Measurements from ENCODE around the gene STYXL2. TPM values are rescaled to one million over a fixed set of nuclear protein-coding genes. Genes with fewer than 3 reads are reported as not detected.

STYXL2 gene
- not detected in 2 replicates for total RNA-seq

DNA sequence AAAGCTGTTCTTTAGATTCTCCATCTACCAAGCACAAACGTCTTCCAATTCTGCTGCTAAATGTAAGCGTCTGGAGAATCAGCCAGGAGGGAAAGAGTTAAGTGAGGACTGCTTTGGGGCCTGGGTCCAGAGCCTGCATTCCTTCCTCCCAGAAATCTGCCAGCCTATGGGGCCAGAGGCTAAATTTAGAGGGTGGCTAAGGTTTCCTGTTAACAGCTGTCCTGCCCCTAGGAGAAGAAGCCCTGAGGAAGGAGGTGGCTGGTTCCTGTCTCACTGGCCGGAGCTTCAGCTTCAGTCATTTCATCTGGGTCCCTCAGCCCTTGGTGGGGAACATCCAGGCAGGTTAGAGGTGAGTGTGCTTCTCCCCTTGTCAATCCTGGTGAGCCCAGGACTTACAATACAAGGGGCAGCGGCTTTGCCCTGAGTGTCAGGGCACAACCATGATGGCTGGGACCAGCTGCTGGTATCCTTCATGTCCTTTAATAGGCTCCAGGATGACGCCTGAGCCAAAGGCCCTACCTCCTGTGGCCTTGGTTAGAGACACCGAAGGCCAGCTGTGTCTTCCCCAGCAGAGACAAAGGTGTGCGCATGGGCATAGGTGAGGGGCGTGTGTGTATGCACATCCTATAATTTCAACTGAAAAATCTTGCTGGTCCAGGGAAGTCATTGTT is at the start of gene STYXL2:
Gene STYXL2, plus strand, starts transcription at position 230 of the 671 bp plus-strand sequence. CDS start 775 bp downstream, outside the sequence.

DNA sequence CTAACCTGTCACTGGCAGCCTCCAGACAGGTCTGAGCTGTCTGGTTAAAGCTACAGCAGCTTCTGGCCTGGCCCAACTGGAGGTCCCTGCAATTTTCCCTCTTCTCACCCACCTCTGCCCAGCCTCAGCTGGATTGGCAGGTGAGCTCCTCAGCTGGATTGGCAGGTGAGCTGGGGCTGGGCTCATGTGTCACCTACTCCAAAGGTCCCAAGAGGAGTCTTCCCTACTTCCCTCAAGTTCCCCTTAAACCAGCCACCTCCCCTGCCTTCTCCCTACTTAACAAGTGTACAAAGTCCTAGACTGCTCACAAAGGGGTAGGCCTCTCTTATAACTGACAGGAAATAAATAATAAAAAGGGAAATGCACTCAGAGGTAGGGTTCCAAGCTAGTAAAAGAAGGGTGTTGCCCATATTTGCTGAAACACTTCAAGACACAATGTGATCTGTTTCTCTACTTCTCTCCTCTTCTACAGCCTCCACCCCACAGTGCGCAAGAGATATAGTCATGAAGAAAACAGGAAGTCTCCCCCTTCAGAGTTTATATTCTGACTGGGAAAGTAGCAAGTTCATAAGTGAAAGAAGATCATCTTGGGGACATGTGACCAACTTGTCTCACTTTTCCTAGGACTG is 3.4 kb upstream of the STYXL2 start, which contains the start of gene GPA33:
Gene GPA33, minus strand, starts transcription at position 64 of the 629 bp plus-strand sequence. CDS start 90 bp downstream, outside the sequence.

Other genes with a start within 250 kb of the STYXL2 start
- gene TADA1, start 217.8 kb upstream of the STYXL2 start, total RNA-seq: 9.6 and 10.1 TPM in 2 replicates
- gene ILDR2, start 118.5 kb upstream of the STYXL2 start, total RNA-seq: 1.3 and 4.4 TPM in 2 replicates
- gene MAEL, start 104.8 kb upstream of the STYXL2 start, total RNA-seq: 0.13 and 0.49 TPM in 2 replicates
- gene GPA33, start 3.7 kb upstream of the STYXL2 start, total RNA-seq: 0.13 TPM in 1 of 2 replicates, not detected in the other
- gene POU2F1, start 126.8 kb downstream of the STYXL2 start, total RNA-seq: 5.1 and 7.4 TPM in 2 replicates

Data from mesangial cell (primary cell).